ENCODE results near the gene GRIN3B. TPM values are rescaled to one million over a fixed set of nuclear protein-coding genes. Genes with fewer than 3 reads are reported as not detected.
A peak's percentile ranks its signal among the peaks of the same experiment; 100 is the strongest.
"Not testable (repeated sequence)": the region's sequence is repeated elsewhere in the genome, so short reads cannot be mapped to it uniquely, and the experiment has no call there.

GRIN3B gene
- total RNA-seq, 1 donor from 2014 or later: not detected

DNA sequence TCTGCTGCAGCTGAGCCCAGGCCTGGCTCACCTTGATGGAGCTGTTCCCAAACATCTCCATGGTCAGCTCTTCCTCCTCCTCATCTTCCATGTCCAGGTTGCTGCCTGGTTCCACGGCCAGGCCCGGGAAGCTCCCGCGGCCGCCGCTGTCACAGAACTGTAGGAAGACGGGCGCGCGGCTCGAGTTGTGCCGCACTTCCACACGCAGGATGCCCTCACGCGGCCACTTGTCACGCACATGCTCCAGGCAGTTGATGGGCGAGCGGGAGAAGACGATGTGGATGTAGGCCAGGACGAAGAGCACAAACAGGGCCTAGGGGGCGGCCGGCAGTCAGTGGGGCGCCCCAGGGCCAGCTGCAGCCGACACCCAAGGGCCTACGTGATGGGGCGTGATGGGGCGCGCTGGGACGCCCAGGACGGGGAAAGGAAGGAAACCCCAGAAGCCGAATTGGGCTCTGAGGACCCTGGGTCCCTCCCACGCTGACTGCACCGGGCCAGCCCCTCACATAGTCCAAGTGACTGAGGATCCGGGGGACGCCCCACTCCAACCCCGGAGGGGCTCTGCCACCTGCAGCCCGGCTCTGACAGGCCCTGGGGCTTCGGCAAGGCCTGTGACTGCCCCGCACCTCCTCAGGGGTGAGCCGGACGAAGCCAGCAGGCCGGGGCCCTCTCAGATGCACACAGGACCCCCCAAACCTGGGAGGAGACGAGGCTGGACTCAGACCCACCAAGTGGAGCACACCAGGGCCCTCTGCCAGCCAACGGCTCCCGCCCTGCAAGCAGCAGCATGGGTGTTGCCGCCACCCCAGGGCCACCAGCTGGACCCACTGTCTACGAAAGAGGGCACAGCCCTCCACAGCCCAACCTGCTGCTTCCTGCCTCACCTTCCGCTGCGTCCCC lies 14.2 kb downstream of the GRIN3B start:
- no peak for DNase-seq
- intact Hi-C loops (cut with DNase I): no loop called here
- ATAC-seq (ENCODE audit: poor library complexity): no peak

- intact Hi-C loops (cut with DNase I): no loop called here
- DNase-seq (no peak), ATAC-seq (ENCODE audit: poor library complexity) (no peak)
These were observed 15.0 kb downstream of the GRIN3B start for GRCh38 chr19:1015061-1015781.

DNA sequence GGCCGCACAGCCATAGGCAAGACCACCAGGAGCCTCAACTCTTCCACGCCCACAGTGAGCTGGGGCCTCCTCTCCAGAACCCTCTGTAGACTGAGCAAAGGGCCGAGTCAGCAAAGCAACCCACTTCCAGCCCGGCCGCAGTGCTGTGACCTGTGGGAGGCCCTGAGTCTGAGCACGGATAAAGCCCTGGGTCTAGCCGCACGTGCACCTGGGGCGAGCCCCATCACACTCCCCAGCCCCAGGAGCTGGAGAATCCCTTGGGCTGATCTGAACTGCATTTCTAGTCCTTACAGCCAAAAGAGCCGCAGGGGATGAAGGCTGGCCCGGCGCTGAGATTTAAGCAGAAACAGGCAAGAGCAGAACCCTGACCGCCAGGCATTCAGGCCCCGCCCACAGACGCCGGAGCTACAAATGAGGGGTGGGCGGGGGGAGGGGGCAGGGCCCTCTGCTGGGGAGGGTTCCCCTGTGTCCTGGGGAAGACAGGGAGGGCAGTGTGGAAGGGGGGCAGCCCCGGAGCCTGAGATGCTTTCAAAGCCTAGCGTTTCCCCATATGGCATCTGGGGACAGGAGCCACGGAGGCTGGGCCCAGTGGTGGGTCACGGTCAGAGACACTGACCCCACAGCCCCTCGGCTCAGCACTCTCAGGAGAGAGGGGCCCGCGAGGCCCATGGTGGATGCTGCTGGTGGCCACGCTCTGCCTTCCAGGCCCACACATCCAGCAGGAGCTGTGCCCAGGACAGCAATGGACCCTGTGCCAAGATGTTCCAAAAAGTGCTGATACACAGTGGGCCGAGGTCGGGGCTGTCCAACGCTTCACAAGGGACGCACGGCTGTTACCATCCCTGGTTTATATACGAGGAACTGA lies 15.8 kb downstream of the GRIN3B start:
- ATAC-seq (ENCODE audit: poor library complexity) (no peak), DNase-seq (no peak)
- intact Hi-C loops (cut with DNase I): no loop called here

DNA sequence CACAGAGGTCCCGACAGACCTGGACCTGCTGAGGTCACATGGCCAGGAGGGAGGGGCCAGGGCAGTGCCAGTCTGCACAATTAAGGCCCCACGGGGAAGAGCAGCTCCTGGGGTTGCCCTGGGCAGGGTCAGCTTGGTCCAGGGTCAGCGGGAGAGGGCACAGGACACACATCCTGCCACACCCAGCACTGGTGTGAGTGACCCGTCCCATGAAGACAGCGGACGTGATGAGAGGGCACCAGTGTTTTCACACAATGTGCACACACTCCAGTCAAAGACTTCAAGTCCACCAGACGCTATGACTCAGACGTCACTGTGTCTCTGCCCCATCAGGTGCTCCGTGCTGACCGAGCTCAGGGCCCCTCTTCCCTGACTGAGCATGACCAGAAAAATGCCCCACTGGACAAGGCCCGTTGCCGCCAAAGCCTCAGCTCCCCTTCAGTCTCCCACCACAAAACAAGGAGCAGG lies 16.5 kb downstream of the GRIN3B start:
- DNase-seq: no peak
- intact Hi-C loops (cut with DNase I): no loop called here
- no peak for ATAC-seq (ENCODE audit: poor library complexity)

DNA sequence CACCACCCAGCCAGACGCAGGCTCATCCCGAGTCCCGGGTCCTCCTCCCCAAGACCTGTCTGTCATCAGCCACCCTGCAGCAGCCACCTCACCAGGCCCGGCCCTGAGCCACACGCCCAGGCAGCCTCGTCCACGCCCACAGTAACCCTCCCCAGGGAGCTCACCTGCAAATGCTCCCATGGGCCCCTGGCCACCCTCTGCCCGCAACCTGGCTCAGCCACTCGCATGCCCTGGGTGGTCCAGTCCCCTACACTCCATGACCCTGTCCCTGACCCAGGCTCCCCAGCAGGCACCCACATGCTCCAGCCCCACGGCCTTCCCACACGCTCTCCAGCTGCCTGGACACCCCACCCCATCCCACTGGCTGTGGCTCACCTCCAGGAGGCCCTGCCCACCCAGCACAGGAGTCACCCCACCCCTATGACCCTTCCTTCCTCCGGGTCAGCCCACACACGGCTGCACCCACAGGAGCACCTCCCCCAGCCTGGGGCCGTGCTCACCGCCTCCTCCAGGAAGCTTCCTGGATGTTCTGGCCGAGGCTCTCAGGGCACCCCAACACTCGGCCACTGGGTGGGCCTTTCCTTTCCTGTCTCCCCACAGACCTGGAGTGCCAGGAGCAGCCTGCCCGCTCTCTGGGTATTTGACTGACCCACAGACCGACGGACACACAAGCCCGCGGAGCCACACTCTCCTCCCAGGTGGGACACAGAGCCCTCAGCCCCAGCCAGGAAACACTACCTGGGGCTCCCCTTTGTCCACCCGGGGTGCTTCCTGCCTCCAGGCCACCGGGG lies 17.1 kb downstream of the GRIN3B start:
- DNase-seq: no peak
- no peak for ATAC-seq (ENCODE audit: poor library complexity)
- intact Hi-C loops (cut with DNase I): no loop called here

- ATAC-seq (ENCODE audit: poor library complexity): no peak
- no peak for DNase-seq
- intact Hi-C loops (cut with DNase I): no loop called here
These were observed 17.7 kb downstream of the GRIN3B start for GRCh38 chr19:1017906-1018305.

DNA sequence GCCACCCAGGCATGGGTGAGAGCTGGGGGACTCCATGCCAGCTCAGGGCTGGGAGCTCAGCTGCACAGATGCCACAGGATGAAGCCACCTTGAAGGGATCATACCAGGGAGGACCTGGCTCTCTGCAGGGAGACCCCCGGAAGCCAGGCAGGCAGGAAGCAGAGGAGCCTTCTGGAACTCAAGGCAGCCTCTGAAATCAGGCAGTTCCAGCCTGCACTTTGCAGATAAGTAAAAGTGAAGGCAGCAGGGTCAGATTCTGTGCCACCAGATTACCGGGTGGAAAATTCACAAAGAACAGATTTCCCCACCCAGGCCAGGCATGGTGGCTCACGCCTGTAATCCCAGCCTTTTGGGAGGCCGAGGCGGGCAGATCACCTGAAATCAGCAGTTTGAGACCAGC lies 18.2 kb downstream of the GRIN3B start:
- intact Hi-C loops (cut with DNase I): no loop called here
- ATAC-seq (ENCODE audit: poor library complexity): no peak
- no peak for DNase-seq

DNA sequence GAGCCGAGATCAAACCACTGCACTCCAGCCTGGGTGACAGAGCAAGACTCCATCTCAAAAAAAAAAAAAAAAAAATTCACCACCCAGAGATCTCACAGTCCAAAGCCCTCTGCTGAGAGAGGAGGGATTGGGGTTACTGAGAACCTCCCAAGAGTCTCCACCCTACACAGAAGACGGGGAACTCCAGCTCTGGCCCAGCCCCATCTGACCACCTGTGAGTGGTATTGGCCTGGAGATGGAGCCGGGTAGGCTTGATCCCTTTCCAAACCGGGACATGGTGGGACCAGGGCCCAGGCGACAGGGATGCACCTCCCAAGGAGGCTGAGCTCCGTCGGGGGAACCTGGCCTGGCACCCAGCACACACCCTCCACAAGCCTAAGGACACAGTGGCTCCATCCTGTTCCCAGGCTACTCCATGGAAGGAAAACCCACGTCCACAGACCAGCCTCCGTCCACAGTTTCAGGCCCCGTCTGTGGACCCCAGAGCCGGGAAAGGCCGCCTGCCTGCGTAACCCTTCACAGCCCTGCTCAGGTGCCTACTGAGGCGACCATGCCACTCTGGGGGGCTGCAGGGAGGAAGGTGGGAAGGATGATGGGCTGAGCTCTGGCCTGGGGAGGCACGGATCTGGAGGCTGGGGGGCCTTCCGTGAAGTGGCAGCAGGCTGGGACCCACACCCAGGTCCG lies 18.9 kb downstream of the GRIN3B start:
- DNase-seq (no peak), ATAC-seq (ENCODE audit: poor library complexity) (no peak)
- intact Hi-C loops (cut with DNase I): no loop called here

DNA sequence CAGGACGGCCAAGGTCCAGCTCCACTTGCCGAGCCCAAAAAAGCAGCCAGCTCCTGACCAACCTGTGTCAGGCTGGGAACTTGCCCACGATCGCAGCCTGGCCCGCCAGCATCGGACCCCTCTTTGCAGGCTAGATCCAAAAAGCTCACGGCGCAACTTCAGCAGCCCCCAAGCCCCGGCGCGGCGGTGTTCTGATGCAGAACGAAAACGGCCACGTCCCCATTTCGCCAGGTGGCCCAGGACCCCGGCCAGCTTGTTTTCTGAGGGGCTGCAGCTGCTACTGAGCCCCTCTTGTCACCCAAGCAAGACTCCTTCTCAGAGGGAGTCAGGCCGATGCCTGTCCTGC lies 19.4 kb downstream of the GRIN3B start:
- DNase-seq: no peak
- ATAC-seq (ENCODE audit: poor library complexity): no peak
- intact Hi-C loops (cut with DNase I): no loop called here

DNA sequence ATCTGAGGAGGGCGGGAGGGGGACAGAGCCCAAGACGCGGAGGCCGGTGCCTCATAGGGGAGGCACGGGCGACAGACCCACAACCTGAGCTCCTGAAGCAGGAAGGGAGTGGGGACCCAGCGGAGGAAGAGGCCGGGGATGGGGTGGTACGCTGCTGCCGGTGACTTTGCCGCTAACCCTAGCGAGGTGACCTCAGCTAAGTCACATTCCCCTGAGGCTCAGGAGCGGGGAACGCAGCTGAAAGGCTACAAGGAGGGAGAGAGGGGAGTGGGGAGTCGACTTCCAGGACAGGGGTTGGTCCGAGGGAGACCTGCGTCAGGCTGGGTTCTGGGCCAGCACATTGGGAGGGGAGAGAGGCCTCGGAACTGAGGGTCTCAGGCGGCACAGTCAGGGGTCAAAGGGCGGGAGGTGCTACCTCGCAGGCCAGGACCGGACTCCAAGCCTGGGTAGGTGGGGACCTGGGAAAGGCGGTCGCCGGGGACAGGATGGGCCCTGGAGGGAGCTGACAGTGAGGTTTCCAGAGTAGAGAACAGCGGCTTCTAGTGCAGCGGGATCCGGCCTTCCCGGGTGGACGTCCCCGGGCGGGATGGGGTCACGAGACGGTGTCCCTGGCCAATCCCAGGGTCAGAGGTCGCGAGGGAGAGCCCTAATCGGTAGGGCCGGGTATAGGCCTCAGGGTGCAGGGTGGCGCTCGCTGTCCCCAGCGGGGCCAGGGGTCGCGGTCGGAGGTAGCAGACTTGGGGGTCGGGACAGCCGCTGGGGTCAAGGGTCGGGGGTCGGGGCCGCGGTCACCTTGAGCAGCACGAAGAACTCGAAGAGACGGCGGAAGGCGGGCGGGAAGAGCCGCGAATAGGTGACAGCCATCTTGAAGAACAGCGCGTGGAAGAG lies 20.0 kb downstream of the GRIN3B start:
- ATAC-seq (ENCODE audit: poor library complexity): no peak
- intact Hi-C loops (cut with DNase I): loop anchor here (5.0 to 10.0 kb wide), 2 partner anchors 82 to 215 kb away; partner anchors contain the start of genes CBARP and GPX4
- peak; percentile 67 for DNase-seq

DNA sequence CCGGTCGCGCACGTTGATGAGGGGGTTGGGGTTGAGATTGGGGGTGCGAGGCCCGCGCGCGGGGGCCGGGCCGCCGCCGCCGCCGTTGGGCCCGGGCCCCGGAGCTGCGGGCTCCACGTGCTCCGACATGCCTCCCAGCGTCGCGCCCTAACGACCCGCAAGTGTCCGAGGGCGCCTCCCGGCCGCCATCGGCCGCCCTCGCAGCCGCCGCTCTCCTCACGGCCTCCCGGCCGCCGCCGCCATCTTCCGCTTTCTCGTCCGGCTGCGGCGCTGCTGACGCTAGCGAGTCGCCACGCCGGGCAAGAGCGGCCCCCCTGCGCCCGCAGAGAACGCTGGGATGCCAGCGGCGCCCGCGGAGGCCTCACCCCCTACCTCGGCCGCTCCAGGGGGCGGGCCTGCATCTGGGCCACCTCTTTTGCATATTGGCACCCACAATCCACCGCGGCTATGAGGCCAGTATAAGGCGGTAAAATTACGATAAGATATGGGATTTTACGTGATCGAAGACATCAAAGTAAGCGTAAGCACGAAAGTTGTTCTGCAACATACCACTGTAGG lies 20.7 kb downstream of the GRIN3B start, which contains the start of gene TMEM259:
TSS of gene TMEM259 (minus strand) at position 256 of the 558 bp plus-strand sequence. CDS start at position 129, 127 bp downstream.
- DNase-seq: peak; percentile 99
- ATAC-seq (ENCODE audit: poor library complexity): peak; percentile 92
- intact Hi-C loops (cut with DNase I): loop anchor here (5.0 to 10.0 kb wide), 2 partner anchors 81 to 214 kb away; partner anchors contain the start of genes CBARP and GPX4

DNA sequence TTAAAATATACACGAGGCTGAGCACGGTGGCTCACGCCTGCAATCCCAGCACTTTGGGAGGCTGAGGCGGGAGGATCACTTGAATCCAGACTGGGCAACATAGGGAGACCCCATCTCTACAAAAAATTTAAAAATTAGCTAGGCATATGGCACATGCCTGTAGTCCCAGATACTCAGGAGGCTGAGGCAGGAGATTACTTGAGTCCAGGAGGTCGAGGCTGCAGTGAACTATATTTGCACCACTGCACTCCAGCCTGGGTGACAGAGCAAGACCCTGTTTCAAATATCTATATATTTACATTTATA lies 23.6 kb downstream of the GRIN3B start:
- ATAC-seq (ENCODE audit: poor library complexity); DNase-seq: not testable (repeated sequence)
- intact Hi-C loops (cut with DNase I): loop anchor here (5.0 to 10.0 kb wide), 2 partner anchors 78 to 211 kb away; partner anchors contain the start of genes CBARP and GPX4

DNA sequence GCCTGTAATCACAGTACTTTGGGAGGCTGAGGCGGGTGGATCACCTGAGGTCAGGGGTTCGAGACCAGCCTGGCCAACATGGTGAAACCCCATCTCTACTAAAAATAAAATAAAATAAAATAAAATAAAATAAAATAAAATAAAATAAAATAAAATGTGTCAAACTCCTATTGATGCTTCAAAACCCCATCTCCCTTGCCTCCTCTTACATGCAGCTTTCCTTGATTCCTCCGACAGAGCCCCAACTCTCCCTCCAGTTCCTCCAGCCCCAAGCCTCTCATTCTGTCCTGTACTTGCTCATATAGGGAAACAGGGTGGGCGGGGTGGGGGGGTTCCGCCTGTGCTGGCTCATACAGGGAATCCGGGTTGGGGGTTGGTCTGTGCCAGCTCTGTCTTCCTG lies 24.9 kb downstream of the GRIN3B start:
- DNase-seq; ATAC-seq (ENCODE audit: poor library complexity): not testable (repeated sequence)
- intact Hi-C loops (cut with DNase I): loop anchor here (10.0 kb wide), 1 partner anchor 210 kb away; the partner anchor contains the start of gene CBARP

DNA sequence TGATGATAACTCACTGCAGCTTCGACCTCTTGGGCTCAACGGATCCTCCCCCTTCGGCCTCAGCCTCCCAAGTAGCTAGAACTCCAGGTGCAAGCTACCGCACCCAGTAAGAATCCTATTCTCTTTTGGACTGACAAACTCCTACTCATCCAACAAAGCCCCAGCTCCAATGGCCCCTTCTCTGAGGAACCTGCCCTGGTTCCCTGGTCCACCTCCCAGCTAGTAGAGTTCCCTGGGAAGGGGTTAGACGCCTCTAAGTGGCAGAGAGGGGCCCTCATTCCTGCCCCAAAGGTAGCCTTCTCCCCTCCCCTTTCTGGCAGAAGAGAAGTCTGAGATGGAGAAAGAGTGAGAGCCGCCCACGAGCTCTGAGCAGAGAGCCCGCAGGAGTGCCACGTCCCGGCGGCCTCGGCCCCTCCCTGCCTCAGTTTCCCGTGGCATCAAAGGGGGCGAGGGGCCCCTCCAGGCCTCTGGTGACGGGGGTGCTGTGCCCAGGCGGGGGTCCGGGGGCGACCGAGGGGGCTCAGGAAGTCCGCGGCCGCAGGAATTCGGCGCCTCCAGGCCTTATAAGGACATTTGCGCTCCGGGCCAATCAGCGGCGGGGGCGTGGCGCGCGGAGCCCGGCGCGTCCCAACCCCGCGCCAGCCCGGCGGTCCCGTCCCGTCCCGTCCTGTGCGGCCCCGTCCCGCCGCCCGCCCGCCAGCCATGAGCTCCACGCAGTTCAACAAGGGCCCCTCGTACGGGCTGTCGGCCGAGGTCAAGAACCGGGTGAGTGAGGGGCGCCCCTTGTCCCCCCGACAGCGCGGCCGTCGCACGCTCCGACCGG lies 26.0 kb downstream of the GRIN3B start, which contains the start of gene CNN2:
TSS of gene CNN2 (plus strand) at position 649 of the 823 bp plus-strand sequence. CDS start at position 703, 54 bp downstream.
- intact Hi-C loops (cut with DNase I): loop anchor here (10.0 kb wide), 1 partner anchor 209 kb away; the partner anchor contains the start of gene CBARP
- peak; percentile 91 for DNase-seq
- peak; percentile 81 for ATAC-seq (ENCODE audit: poor library complexity)

Data from Right ventricle myocardium superior (tissue), 1 donor.